HEK293 (cell line): Measurements from ENCODE around the gene OR4D10.

Source experiments
- CTCF ChIA-PET: fragments of 350-600 bp; formaldehyde crosslinking; extraction: SDS; loops from one replicate; lab custom pipeline; 2021; ENCODE audit warnings: antibody characterized with exemption; lab: Yijun Ruan, JAX
- POLR2A ChIA-PET: fragments of 300-600 bp; formaldehyde crosslinking; extraction: SDS; loops from one replicate; lab custom pipeline; 2020; ENCODE audit warnings: antibody characterized with exemption, inconsistent platforms; lab: Yijun Ruan, JAX
- H3K27ac ChIP-seq: fragments of 200-500 bp; sonication (Bioruptor generic); 2 replicates; pipeline ENCODE4 v1.5.1; 2014; ENCODE audit warnings: low read depth, low read length, control low read depth, inconsistent platforms; ENCODE audit errors: extremely low read depth
- H3K36me3 ChIP-seq, 2 experiments: fragments of 200-500 bp in 1 of 2; sonication (Bioruptor generic) in 1 of 2; 1 replicate in 1 of 2; 2 replicates in 1 of 2; pipeline ENCODE4 v1.5.1; 2014 to 2017; ENCODE audit warnings: inconsistent platforms in 2 of 2, low read length in 2 of 2; ENCODE audit not compliant: control insufficient read depth in 2 of 2, insufficient read depth in 1 of 2
- H3K4me1 ChIP-seq: fragments of 200-500 bp; sonication (Bioruptor generic); 2 replicates; pipeline ENCODE4 v1.5.1; 2014; ENCODE audit warnings: mild to moderate bottlenecking, low read length, inconsistent platforms; ENCODE audit not compliant: control insufficient read depth, insufficient read depth
- H3K4me3 ChIP-seq: 2 replicates; pipeline ENCODE4 v1.5.1; 2011; ENCODE audit warnings: low read depth, mild to moderate bottlenecking, control low read depth, low read length, moderate library complexity
- H3K9me3 ChIP-seq: fragments of 200-500 bp; sonication (Bioruptor generic); 2 replicates; pipeline ENCODE4 v1.5.1; 2014; ENCODE audit warnings: low read depth, low read length, inconsistent platforms; ENCODE audit not compliant: control insufficient read depth, insufficient read depth
- BCL11B ChIP-seq: fragments of 450-650 bp; formaldehyde crosslinking; IDR thresholded peaks from 2 replicates; pipeline ENCODE4 v1.5.1; 2016; ENCODE audit warnings: low read depth, missing biosample characterization, missing genetic modification characterization
- GFI1B ChIP-seq: fragments of 450-650 bp; formaldehyde crosslinking; IDR thresholded peaks from 2 replicates; pipeline ENCODE4 v1.5.1; 2016; ENCODE audit warnings: missing biosample characterization, missing genetic modification characterization
- KLF8 ChIP-seq: fragments of 450-650 bp; formaldehyde crosslinking; IDR thresholded peaks from 2 replicates; pipeline ENCODE4 v1.5.1; 2016; ENCODE audit warnings: missing biosample characterization, missing genetic modification characterization
- SP3 ChIP-seq: fragments of 450-650 bp; formaldehyde crosslinking; IDR thresholded peaks from 2 replicates; pipeline ENCODE4 v1.5.1; 2016; ENCODE audit warnings: missing biosample characterization, missing genetic modification characterization
- ZFP69B ChIP-seq: fragments of 450-650 bp; formaldehyde crosslinking; IDR thresholded peaks from 2 replicates; pipeline ENCODE4 v1.5.1; 2016; ENCODE audit warnings: missing biosample characterization, missing genetic modification characterization
- ZNF140 ChIP-seq: fragments of 450-650 bp; formaldehyde crosslinking; IDR thresholded peaks from 2 replicates; pipeline ENCODE4 v1.5.1; 2016; ENCODE audit warnings: missing biosample characterization, missing genetic modification characterization
- ZNF202 ChIP-seq: fragments of 450-650 bp; formaldehyde crosslinking; IDR thresholded peaks from 2 replicates; pipeline ENCODE4 v1.5.1; 2016; ENCODE audit warnings: missing biosample characterization, missing genetic modification characterization, borderline replicate concordance
- ZNF214 ChIP-seq: fragments of 450-650 bp; formaldehyde crosslinking; IDR thresholded peaks from 2 replicates; pipeline ENCODE4 v1.5.1; 2017; ENCODE audit warnings: missing biosample characterization, mild to moderate bottlenecking, missing genetic modification characterization, borderline replicate concordance
- ZNF302 ChIP-seq: fragments of 450-650 bp; formaldehyde crosslinking; IDR thresholded peaks from 2 replicates; pipeline ENCODE4 v1.5.1; 2016; ENCODE audit warnings: missing biosample characterization, missing genetic modification characterization, low read depth
- ZNF501 ChIP-seq: fragments of 450-650 bp; formaldehyde crosslinking; IDR thresholded peaks from 2 replicates; pipeline ENCODE4 v1.5.1; 2016; ENCODE audit warnings: missing biosample characterization, missing genetic modification characterization
- ZNF623 ChIP-seq: fragments of 450-650 bp; formaldehyde crosslinking; IDR thresholded peaks from 2 replicates; pipeline ENCODE4 v1.5.1; 2016; ENCODE audit warnings: missing biosample characterization, missing genetic modification characterization
- ZNF658 ChIP-seq: fragments of 450-650 bp; formaldehyde crosslinking; IDR thresholded peaks from 2 replicates; pipeline ENCODE4; 2016; ENCODE audit warnings: missing biosample characterization, missing genetic modification characterization
- ZNF701 ChIP-seq: fragments of 450-650 bp; formaldehyde crosslinking; IDR thresholded peaks from 2 replicates; pipeline ENCODE4 v1.5.1; 2016; ENCODE audit warnings: missing biosample characterization, missing genetic modification characterization
- ZNF707 ChIP-seq: fragments of 450-650 bp; formaldehyde crosslinking; IDR thresholded peaks from 2 replicates; pipeline ENCODE4 v1.5.1; 2016; ENCODE audit warnings: missing biosample characterization, missing genetic modification characterization
- ZNF785 ChIP-seq: fragments of 450-650 bp; formaldehyde crosslinking; IDR thresholded peaks from 2 replicates; pipeline ENCODE4 v1.5.1; 2016; ENCODE audit warnings: missing biosample characterization, missing genetic modification characterization
- TF ChIP-seq, protein P1 (sequence below): IDR thresholded peaks from 2 replicates; pipeline ENCODE4 v1.6.1; 2011; ENCODE audit warnings: mild to moderate bottlenecking, low read depth, low read length, borderline replicate concordance
- TF ChIP-seq, protein P2 (sequence below): fragments of 450-650 bp; formaldehyde crosslinking; IDR thresholded peaks from 2 replicates; pipeline ENCODE4 v1.5.1; 2016; ENCODE audit warnings: missing biosample characterization, missing genetic modification characterization
- TF ChIP-seq, protein P3 (sequence below): fragments of 450-650 bp; formaldehyde crosslinking; IDR thresholded peaks from 2 replicates; pipeline ENCODE4 v1.5.0; 2017; ENCODE audit warnings: missing biosample characterization, missing genetic modification characterization, borderline replicate concordance
- TF ChIP-seq, protein P4 (sequence below): fragments of 450-650 bp; formaldehyde crosslinking; IDR thresholded peaks from 2 replicates; pipeline ENCODE4 v1.5.1; 2017; ENCODE audit warnings: missing biosample characterization, mild to moderate bottlenecking, missing genetic modification characterization, moderate library complexity
- TF ChIP-seq, protein P5 (sequence below): fragments of 450-650 bp; formaldehyde crosslinking; IDR thresholded peaks from 2 replicates; pipeline ENCODE4 v1.5.1; 2016; ENCODE audit warnings: missing biosample characterization, missing genetic modification characterization

The OR4D10 gene

DNA sequence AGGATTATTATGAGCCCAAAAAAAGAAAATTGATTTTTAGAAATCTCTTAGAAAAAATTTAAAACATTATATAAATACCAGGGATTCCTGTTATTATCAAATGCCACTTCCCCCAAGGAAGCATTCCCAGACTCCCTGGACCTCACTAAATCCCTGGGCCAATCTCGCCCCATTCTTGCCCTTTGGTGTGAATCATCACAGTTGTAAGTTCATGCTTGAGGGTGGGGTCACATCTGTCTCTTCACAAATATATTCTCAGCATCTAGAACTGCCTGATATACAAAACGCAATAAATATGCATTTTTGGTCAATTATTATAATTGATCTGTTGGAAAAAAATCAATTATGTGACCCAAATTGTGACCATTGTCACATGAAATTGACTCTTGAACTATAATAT, 24.6 kb upstream of the OR4D10 start (continued):
- TF ChIP-seq ZNF658 = no peak

DNA sequence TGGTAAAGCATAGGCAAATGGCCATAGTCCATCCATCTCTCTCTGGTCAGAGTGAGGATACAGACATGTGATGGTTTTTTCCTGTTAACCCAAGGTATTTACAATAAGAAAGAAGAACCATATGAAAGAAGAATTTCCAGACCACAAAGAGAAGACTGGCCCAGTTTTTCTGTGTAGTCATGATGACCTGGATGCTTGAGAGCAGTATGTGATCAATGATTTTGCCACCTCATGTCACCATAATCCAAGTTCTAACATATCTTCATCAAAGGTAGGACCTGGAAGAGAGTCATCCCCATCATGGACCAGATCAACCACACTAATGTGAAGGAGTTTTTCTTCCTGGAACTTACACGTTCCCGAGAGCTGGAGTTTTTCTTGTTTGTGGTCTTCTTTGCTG, 16.5 kb upstream of the OR4D10 start, which contains the start of gene OR4D6:
OR4D6 (plus strand) TSS at position 301 of the 400 bp plus-strand sequence; CDS start at position 301, 0 bp downstream.
- Histone ChIP-seq H3K36me3 (no peaks in the 10 kb centered on the region), H3K4me1 (no peaks in the 10 kb centered on the region), H3K9me3 (no peaks in the 10 kb centered on the region), H3K4me3 (no peak within 1 kb of the TSS), H3K27ac (no peak within 1 kb of the TSS)
- TF ChIP-seq BCL11B (tag by site-specific recombination) (no peak), KLF8 (tag by site-specific recombination) (no peak), ZNF214 (tag by site-specific recombination) (no peak), ZNF140 (tag by site-specific recombination) (no peak), ZNF785 (tag by site-specific recombination) (no peak), GFI1B (no peak), ZNF302 (tag by site-specific recombination) (no peak), ZNF501 (tag by site-specific recombination) (no peak), ZNF707 (tag by site-specific recombination) (no peak), ZFP69B (tag by site-specific recombination) (no peak), ZNF623 (tag by site-specific recombination) (no peak), ZNF701 (no peak), ZNF202 (tag by site-specific recombination) (no peak), SP3 (tag by site-specific recombination) (no peak)
- TF ChIP-seq, protein P1, sequence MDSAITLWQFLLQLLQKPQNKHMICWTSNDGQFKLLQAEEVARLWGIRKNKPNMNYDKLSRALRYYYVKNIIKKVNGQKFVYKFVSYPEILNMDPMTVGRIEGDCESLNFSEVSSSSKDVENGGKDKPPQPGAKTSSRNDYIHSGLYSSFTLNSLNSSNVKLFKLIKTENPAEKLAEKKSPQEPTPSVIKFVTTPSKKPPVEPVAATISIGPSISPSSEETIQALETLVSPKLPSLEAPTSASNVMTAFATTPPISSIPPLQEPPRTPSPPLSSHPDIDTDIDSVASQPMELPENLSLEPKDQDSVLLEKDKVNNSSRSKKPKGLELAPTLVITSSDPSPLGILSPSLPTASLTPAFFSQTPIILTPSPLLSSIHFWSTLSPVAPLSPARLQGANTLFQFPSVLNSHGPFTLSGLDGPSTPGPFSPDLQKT = no peak
- TF ChIP-seq, protein P2, sequence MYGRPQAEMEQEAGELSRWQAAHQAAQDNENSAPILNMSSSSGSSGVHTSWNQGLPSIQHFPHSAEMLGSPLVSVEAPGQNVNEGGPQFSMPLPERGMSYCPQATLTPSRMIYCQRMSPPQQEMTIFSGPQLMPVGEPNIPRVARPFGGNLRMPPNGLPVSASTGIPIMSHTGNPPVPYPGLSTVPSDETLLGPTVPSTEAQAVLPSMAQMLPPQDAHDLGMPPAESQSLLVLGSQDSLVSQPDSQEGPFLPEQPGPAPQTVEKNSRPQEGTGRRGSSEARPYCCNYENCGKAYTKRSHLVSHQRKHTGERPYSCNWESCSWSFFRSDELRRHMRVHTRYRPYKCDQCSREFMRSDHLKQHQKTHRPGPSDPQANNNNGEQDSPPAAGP (tag by site-specific recombination) = no peak
- TF ChIP-seq, protein P3, sequence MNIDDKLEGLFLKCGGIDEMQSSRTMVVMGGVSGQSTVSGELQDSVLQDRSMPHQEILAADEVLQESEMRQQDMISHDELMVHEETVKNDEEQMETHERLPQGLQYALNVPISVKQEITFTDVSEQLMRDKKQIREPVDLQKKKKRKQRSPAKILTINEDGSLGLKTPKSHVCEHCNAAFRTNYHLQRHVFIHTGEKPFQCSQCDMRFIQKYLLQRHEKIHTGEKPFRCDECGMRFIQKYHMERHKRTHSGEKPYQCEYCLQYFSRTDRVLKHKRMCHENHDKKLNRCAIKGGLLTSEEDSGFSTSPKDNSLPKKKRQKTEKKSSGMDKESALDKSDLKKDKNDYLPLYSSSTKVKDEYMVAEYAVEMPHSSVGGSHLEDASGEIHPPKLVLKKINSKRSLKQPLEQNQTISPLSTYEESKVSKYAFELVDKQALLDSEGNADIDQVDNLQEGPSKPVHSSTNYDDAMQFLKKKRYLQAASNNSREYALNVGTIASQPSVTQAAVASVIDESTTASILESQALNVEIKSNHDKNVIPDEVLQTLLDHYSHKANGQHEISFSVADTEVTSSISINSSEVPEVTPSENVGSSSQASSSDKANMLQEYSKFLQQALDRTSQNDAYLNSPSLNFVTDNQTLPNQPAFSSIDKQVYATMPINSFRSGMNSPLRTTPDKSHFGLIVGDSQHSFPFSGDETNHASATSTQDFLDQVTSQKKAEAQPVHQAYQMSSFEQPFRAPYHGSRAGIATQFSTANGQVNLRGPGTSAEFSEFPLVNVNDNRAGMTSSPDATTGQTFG (tag by site-specific recombination) = no peak
- TF ChIP-seq, protein P4, sequence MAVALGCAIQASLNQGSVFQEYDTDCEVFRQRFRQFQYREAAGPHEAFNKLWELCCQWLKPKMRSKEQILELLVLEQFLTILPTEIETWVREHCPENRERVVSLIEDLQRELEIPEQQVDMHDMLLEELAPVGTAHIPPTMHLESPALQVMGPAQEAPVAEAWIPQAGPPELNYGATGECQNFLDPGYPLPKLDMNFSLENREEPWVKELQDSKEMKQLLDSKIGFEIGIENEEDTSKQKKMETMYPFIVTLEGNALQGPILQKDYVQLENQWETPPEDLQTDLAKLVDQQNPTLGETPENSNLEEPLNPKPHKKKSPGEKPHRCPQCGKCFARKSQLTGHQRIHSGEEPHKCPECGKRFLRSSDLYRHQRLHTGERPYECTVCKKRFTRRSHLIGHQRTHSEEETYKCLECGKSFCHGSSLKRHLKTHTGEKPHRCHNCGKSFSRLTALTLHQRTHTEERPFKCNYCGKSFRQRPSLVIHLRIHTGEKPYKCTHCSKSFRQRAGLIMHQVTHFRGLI = no peak
- TF ChIP-seq, protein P5, sequence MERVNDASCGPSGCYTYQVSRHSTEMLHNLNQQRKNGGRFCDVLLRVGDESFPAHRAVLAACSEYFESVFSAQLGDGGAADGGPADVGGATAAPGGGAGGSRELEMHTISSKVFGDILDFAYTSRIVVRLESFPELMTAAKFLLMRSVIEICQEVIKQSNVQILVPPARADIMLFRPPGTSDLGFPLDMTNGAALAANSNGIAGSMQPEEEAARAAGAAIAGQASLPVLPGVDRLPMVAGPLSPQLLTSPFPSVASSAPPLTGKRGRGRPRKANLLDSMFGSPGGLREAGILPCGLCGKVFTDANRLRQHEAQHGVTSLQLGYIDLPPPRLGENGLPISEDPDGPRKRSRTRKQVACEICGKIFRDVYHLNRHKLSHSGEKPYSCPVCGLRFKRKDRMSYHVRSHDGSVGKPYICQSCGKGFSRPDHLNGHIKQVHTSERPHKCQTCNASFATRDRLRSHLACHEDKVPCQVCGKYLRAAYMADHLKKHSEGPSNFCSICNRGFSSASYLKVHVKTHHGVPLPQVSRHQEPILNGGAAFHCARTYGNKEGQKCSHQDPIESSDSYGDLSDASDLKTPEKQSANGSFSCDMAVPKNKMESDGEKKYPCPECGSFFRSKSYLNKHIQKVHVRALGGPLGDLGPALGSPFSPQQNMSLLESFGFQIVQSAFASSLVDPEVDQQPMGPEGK (tag by site-specific recombination) = no peak
- POLR2A ChIA-PET = no interaction called here
- CTCF ChIA-PET = no interaction called here
